HG03095 (cell line): ENCODE results near the gene MUC5B.
"Not testable (repeated sequence)": the region's sequence is repeated elsewhere in the genome, so short reads cannot be mapped to it uniquely, and the experiment has no call there.

Source experiments
- ATAC-seq: cut with Tn5 transposase; IDR thresholded peaks from one replicate; pipeline ENCODE4 v1.9.1; 2021; ENCODE audit warnings: moderate library complexity; ENCODE audit not compliant: unreplicated experiment

MUC5B gene

GRCh38 chr11:1242751-1243150, 19.9 kb downstream of the MUC5B start:
- ATAC-seq, result not testable (repeated sequence)

GRCh38 chr11:1243521-1243920, 20.7 kb downstream of the MUC5B start:
- not testable (repeated sequence) for ATAC-seq

GRCh38 chr11:1244557-1244956, 21.7 kb downstream of the MUC5B start:
- ATAC-seq, result not testable (repeated sequence)

GRCh38 chr11:1245717-1246116, 22.9 kb downstream of the MUC5B start:
- ATAC-seq, result not testable (repeated sequence)

- ATAC-seq, result not testable (repeated sequence)
Measured at GRCh38 chr11:1246301-1246700, 23.4 kb downstream of the MUC5B start.

- ATAC-seq, result not testable (repeated sequence)
Measured at GRCh38 chr11:1247026-1247425, 24.2 kb downstream of the MUC5B start.

- not testable (repeated sequence) for ATAC-seq
Measured at GRCh38 chr11:1248951-1249350, 26.1 kb downstream of the MUC5B start.

- not testable (repeated sequence) for ATAC-seq
Measured at GRCh38 chr11:1250411-1250810, 27.5 kb downstream of the MUC5B start.

GRCh38 chr11:1251236-1251770, 28.4 kb downstream of the MUC5B start:
- no peak for ATAC-seq

GRCh38 chr11:1252371-1253102, 29.7 kb downstream of the MUC5B start:
- no peak for ATAC-seq

- no peak for ATAC-seq
Measured at GRCh38 chr11:1253103-1253485, 30.2 kb downstream of the MUC5B start.

GRCh38 chr11:1254086-1254648, 31.3 kb downstream of the MUC5B start:
- no peak for ATAC-seq

GRCh38 chr11:1254733-1255132, 31.9 kb downstream of the MUC5B start:
- no peak for ATAC-seq

GRCh38 chr11:1255151-1255550, 32.3 kb downstream of the MUC5B start:
- ATAC-seq, result no peak

GRCh38 chr11:1256257-1257045, 33.6 kb downstream of the MUC5B start:
- no peak for ATAC-seq

- no peak for ATAC-seq
Measured at GRCh38 chr11:1257366-1257765, 34.5 kb downstream of the MUC5B start.

- no peak for ATAC-seq
Measured at GRCh38 chr11:1257916-1258315, 35.0 kb downstream of the MUC5B start.

GRCh38 chr11:1258401-1259075, 35.7 kb downstream of the MUC5B start:
- ATAC-seq, result no peak

- no peak for ATAC-seq
Measured at GRCh38 chr11:1259076-1259461, 36.2 kb downstream of the MUC5B start.

- no peak for ATAC-seq
Measured at GRCh38 chr11:1259561-1259960, 36.7 kb downstream of the MUC5B start.

GRCh38 chr11:1260023-1260501, 37.2 kb downstream of the MUC5B start:
- no peak for ATAC-seq
